Measurements from ENCODE around the gene NXF3. TPM values are rescaled to one million over a fixed set of nuclear protein-coding genes. Genes with fewer than 3 reads are reported as not detected.

NXF3 gene, protein sequence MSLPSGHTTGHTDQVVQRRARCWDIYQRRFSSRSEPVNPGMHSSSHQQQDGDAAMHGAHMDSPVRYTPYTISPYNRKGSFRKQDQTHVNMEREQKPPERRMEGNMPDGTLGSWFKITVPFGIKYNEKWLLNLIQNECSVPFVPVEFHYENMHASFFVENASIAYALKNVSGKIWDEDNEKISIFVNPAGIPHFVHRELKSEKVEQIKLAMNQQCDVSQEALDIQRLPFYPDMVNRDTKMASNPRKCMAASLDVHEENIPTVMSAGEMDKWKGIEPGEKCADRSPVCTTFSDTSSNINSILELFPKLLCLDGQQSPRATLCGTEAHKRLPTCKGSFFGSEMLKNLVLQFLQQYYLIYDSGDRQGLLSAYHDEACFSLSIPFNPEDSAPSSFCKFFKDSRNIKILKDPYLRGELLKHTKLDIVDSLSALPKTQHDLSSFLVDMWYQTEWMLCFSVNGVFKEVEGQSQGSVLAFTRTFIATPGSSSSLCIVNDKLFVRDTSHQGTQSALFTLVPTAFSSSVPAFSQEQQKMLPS
- total RNA-seq (2022; extraction: Qiagen RNA extraction) = 0.08 to 0.09 TPM (median 0.09 TPM) in 3 of 5 replicates, not detected in the others

DNA sequence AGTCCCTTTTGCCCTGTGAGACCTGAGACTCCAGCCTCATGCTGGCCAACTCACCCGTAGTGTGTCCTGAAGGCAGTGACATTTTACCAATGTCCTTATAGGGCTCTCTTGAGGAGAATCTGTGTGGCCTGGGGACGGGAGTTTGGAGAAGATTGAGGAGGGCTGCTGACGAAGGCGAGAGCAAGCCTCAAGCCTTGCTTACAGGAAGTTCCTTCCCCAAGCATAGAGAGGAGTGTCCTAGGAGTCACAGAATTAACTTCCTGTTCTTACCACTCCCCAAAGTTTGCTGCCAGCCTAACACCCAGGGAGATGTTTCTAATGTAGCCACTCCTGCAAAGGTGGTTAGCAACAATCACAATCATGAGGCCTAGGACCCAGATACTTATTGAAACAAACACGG lies at the start of gene NXF3:
NXF3 (minus strand) TSS at position 202 of the 400 bp plus-strand sequence; CDS start at position 82, 120 bp downstream.

GRCh38 chrX:103063918-103064434 lies 29.0 kb downstream of the NXF3 start, which contains the start of gene BEX1:
Gene BEX1 (minus strand): TSS chrX:103064171. CDS start chrX:103063274, 897 bp downstream.

Other genes starting within 250 kb of the NXF3 start
- 0.15 to 0.23 TPM (median 0.22 TPM) in 4 of 5 replicates, not detected in the other for gene RAB40AL, start 155.9 kb downstream of the NXF3 start, total RNA-seq (2022; extraction: Qiagen RNA extraction)
- gene BEX1, start 29.0 kb downstream of the NXF3 start, total RNA-seq (2022; extraction: Qiagen RNA extraction) = not detected in 5 replicates
- 1.6 to 2.5 TPM (median 2.0 TPM) in 5 replicates for gene BEX4, start 122.0 kb upstream of the NXF3 start, total RNA-seq (2022; extraction: Qiagen RNA extraction)
- 26.3 to 38.3 TPM (median 28.3 TPM) in 5 replicates for gene TCEAL8, start 162.0 kb upstream of the NXF3 start, total RNA-seq (2022; extraction: Qiagen RNA extraction)
- gene TCEAL5, start 183.6 kb upstream of the NXF3 start, total RNA-seq (2022; extraction: Qiagen RNA extraction) = 0.11 TPM in 1 of 5 replicates, not detected in the others
- 7.1 to 12.0 TPM (median 9.3 TPM) in 5 replicates for gene BEX2, start 217.8 kb upstream of the NXF3 start, total RNA-seq (2022; extraction: Qiagen RNA extraction)
- gene TCEAL7, start 237.1 kb upstream of the NXF3 start, total RNA-seq (2022; extraction: Qiagen RNA extraction) = not detected in 5 replicates